ENCODE results near the gene FUT8.
"Not testable (repeated sequence)": the region's sequence is repeated elsewhere in the genome, so short reads cannot be mapped to it uniquely, and the experiment has no call there.

The FUT8 gene

GRCh38 chr14:65453807-65454480, 41.4 kb downstream of the FUT8 start:
- Histone ChIP-seq H3K27ac (ENCODE audit: low read length) (no peak overlapping the region), H3K36me3 (ENCODE audit: control insufficient read depth in 2 of 2, insufficient read depth in 2 of 2, low read length in 2 of 2) (no peaks in the 10 kb centered on the region), H3K9me3 (ENCODE audit: control insufficient read depth in 2 of 2, low read length in 2 of 2) (no peaks in the 10 kb centered on the region), H3K9ac (ENCODE audit: low read length in 2 of 2) (no peak overlapping the region), H3K4me3 (ENCODE audit: low read length in 2 of 2) (no peak overlapping the region), H3K4me1 (ENCODE audit: control insufficient read depth, insufficient read depth, low read length) (no peaks in the 10 kb centered on the region), H3K27me3 (ENCODE audit: control insufficient read depth in 1 of 2, insufficient read depth in 2 of 2, low read length in 2 of 2) (no peaks in the 10 kb centered on the region)

GRCh38 chr14:65456247-65456646, 43.7 kb downstream of the FUT8 start:
- H3K4me3 ChIP-seq (ENCODE audit: low read length in 2 of 2), result no peak overlapping the region
- no peak overlapping the region for H3K27ac ChIP-seq (ENCODE audit: low read length)
- H3K4me1 ChIP-seq (ENCODE audit: control insufficient read depth, insufficient read depth, low read length), result no peaks in the 10 kb centered on the region
- no peaks in the 10 kb centered on the region for H3K9me3 ChIP-seq (ENCODE audit: control insufficient read depth in 2 of 2, low read length in 2 of 2)
- H3K36me3 ChIP-seq (ENCODE audit: control insufficient read depth in 2 of 2, insufficient read depth in 2 of 2, low read length in 2 of 2), result peaks cover 0 to 2% of the 10 kb centered on the region in 2 donors
- H3K9ac ChIP-seq (ENCODE audit: low read length in 2 of 2), result no peak overlapping the region
- no peaks in the 10 kb centered on the region for H3K27me3 ChIP-seq (ENCODE audit: control insufficient read depth in 1 of 2, insufficient read depth in 2 of 2, low read length in 2 of 2)

GRCh38 chr14:65461730-65462129, 49.2 kb downstream of the FUT8 start:
- Histone ChIP-seq H3K27ac (ENCODE audit: low read length) (no peak overlapping the region), H3K27me3 (ENCODE audit: control insufficient read depth in 1 of 2, insufficient read depth in 2 of 2, low read length in 2 of 2) (no peaks in the 10 kb centered on the region), H3K9me3 (ENCODE audit: control insufficient read depth in 2 of 2, low read length in 2 of 2) (no peaks in the 10 kb centered on the region), H3K36me3 (ENCODE audit: control insufficient read depth in 2 of 2, insufficient read depth in 2 of 2, low read length in 2 of 2) (peaks cover 0 to 2% of the 10 kb centered on the region in 2 donors), H3K9ac (ENCODE audit: low read length in 2 of 2) (no peak overlapping the region), H3K4me3 (ENCODE audit: low read length in 2 of 2) (no peak overlapping the region), H3K4me1 (ENCODE audit: control insufficient read depth, insufficient read depth, low read length) (no peaks in the 10 kb centered on the region)

GRCh38 chr14:65462411-65462810, 49.9 kb downstream of the FUT8 start:
- Histone ChIP-seq H3K36me3 (ENCODE audit: control insufficient read depth in 2 of 2, insufficient read depth in 2 of 2, low read length in 2 of 2) (peaks cover 0 to 2% of the 10 kb centered on the region in 2 donors), H3K27ac (ENCODE audit: low read length) (no peak overlapping the region), H3K9ac (ENCODE audit: low read length in 2 of 2) (no peak overlapping the region), H3K4me3 (ENCODE audit: low read length in 2 of 2) (no peak overlapping the region), H3K9me3 (ENCODE audit: control insufficient read depth in 2 of 2, low read length in 2 of 2) (no peaks in the 10 kb centered on the region), H3K27me3 (ENCODE audit: control insufficient read depth in 1 of 2, insufficient read depth in 2 of 2, low read length in 2 of 2) (no peaks in the 10 kb centered on the region), H3K4me1 (ENCODE audit: control insufficient read depth, insufficient read depth, low read length) (no peaks in the 10 kb centered on the region)

GRCh38 chr14:65465584-65465983, 53.1 kb downstream of the FUT8 start:
- Histone ChIP-seq H3K4me3 (ENCODE audit: low read length in 2 of 2) (no peak overlapping the region), H3K36me3 (ENCODE audit: control insufficient read depth in 2 of 2, insufficient read depth in 2 of 2, low read length in 2 of 2) (peaks cover 0 to under 1% of the 10 kb centered on the region in 2 donors), H3K27me3 (ENCODE audit: control insufficient read depth in 1 of 2, insufficient read depth in 2 of 2, low read length in 2 of 2) (no peaks in the 10 kb centered on the region), H3K9me3 (ENCODE audit: control insufficient read depth in 2 of 2, low read length in 2 of 2) (no peaks in the 10 kb centered on the region), H3K4me1 (ENCODE audit: control insufficient read depth, insufficient read depth, low read length) (no peaks in the 10 kb centered on the region), H3K9ac (ENCODE audit: low read length in 2 of 2) (no peak overlapping the region), H3K27ac (ENCODE audit: low read length) (no peak overlapping the region)

- not testable (repeated sequence) for H3K4me1 ChIP-seq (ENCODE audit: control insufficient read depth, insufficient read depth, low read length); H3K36me3 ChIP-seq (ENCODE audit: control insufficient read depth in 2 of 2, insufficient read depth in 2 of 2, low read length in 2 of 2); H3K9ac ChIP-seq (ENCODE audit: low read length in 2 of 2); H3K27me3 ChIP-seq (ENCODE audit: control insufficient read depth in 1 of 2, insufficient read depth in 2 of 2, low read length in 2 of 2); H3K9me3 ChIP-seq (ENCODE audit: control insufficient read depth in 2 of 2, low read length in 2 of 2); H3K4me3 ChIP-seq (ENCODE audit: low read length in 2 of 2); H3K27ac ChIP-seq (ENCODE audit: low read length)
Observed at GRCh38 chr14:65467926-65468325, 55.4 kb downstream of the FUT8 start.

GRCh38 chr14:65469903-65470302, 57.4 kb downstream of the FUT8 start:
- no peaks in the 10 kb centered on the region for H3K9me3 ChIP-seq (ENCODE audit: control insufficient read depth in 2 of 2, low read length in 2 of 2)
- H3K4me1 ChIP-seq (ENCODE audit: control insufficient read depth, insufficient read depth, low read length), result no peaks in the 10 kb centered on the region
- no peak overlapping the region for H3K9ac ChIP-seq (ENCODE audit: low read length in 2 of 2)
- H3K27me3 ChIP-seq (ENCODE audit: control insufficient read depth in 1 of 2, insufficient read depth in 2 of 2, low read length in 2 of 2), result no peaks in the 10 kb centered on the region
- no peaks in the 10 kb centered on the region for H3K36me3 ChIP-seq (ENCODE audit: control insufficient read depth in 2 of 2, insufficient read depth in 2 of 2, low read length in 2 of 2)
- H3K27ac ChIP-seq (ENCODE audit: low read length), result no peak overlapping the region
- H3K4me3 ChIP-seq (ENCODE audit: low read length in 2 of 2), result no peak overlapping the region

- Histone ChIP-seq H3K4me3 (ENCODE audit: low read length in 2 of 2) (no peak overlapping the region), H3K9me3 (ENCODE audit: control insufficient read depth in 2 of 2, low read length in 2 of 2) (no peaks in the 10 kb centered on the region), H3K36me3 (ENCODE audit: control insufficient read depth in 2 of 2, insufficient read depth in 2 of 2, low read length in 2 of 2) (no peaks in the 10 kb centered on the region), H3K4me1 (ENCODE audit: control insufficient read depth, insufficient read depth, low read length) (no peaks in the 10 kb centered on the region), H3K9ac (ENCODE audit: low read length in 2 of 2) (no peak overlapping the region), H3K27ac (ENCODE audit: low read length) (no peak overlapping the region), H3K27me3 (ENCODE audit: control insufficient read depth in 1 of 2, insufficient read depth in 2 of 2, low read length in 2 of 2) (no peaks in the 10 kb centered on the region)
Observed at GRCh38 chr14:65470404-65470880, 57.9 kb downstream of the FUT8 start.

- H3K4me1 ChIP-seq (ENCODE audit: control insufficient read depth, insufficient read depth, low read length), result no peaks in the 10 kb centered on the region
- H3K4me3 ChIP-seq (ENCODE audit: low read length in 2 of 2), result no peak overlapping the region
- H3K9me3 ChIP-seq (ENCODE audit: control insufficient read depth in 2 of 2, low read length in 2 of 2), result no peaks in the 10 kb centered on the region
- no peak overlapping the region for H3K9ac ChIP-seq (ENCODE audit: low read length in 2 of 2)
- H3K36me3 ChIP-seq (ENCODE audit: control insufficient read depth in 2 of 2, insufficient read depth in 2 of 2, low read length in 2 of 2), result no peaks in the 10 kb centered on the region
- no peak overlapping the region for H3K27ac ChIP-seq (ENCODE audit: low read length)
- no peaks in the 10 kb centered on the region for H3K27me3 ChIP-seq (ENCODE audit: control insufficient read depth in 1 of 2, insufficient read depth in 2 of 2, low read length in 2 of 2)
Observed at GRCh38 chr14:65471038-65471878, 58.7 kb downstream of the FUT8 start.

GRCh38 chr14:65472189-65472588, 59.7 kb downstream of the FUT8 start:
- no peaks in the 10 kb centered on the region for H3K4me1 ChIP-seq (ENCODE audit: control insufficient read depth, insufficient read depth, low read length)
- no peak overlapping the region for H3K4me3 ChIP-seq (ENCODE audit: low read length in 2 of 2)
- H3K27ac ChIP-seq (ENCODE audit: low read length), result no peak overlapping the region
- no peaks in the 10 kb centered on the region for H3K27me3 ChIP-seq (ENCODE audit: control insufficient read depth in 1 of 2, insufficient read depth in 2 of 2, low read length in 2 of 2)
- H3K36me3 ChIP-seq (ENCODE audit: control insufficient read depth in 2 of 2, insufficient read depth in 2 of 2, low read length in 2 of 2), result no peaks in the 10 kb centered on the region
- H3K9me3 ChIP-seq (ENCODE audit: control insufficient read depth in 2 of 2, low read length in 2 of 2), result no peaks in the 10 kb centered on the region
- no peak overlapping the region for H3K9ac ChIP-seq (ENCODE audit: low read length in 2 of 2)
